NB4 (cell line): ENCODE measurements around the gene FOXL1.

Experiments
- DNase-seq: peaks from one replicate; pipeline ENCODE4 v3.0.0; 2010; ENCODE audit warnings: low read depth
- H3K4me3 ChIP-seq: one replicate; pipeline ENCODE4 v1.5.1; 2011; ENCODE audit warnings: mild to moderate bottlenecking, low read depth, low read length, moderate library complexity
- CTCF ChIP-seq: IDR thresholded peaks from one replicate; pipeline ENCODE4 v1.5.1; 2012; ENCODE audit warnings: low read depth, low read length
- MYC ChIP-seq: IDR thresholded peaks from 2 replicates; pipeline ENCODE4 v1.6.1; 2011; ENCODE audit warnings: low read depth, low read length
- POLR2A ChIP-seq: IDR thresholded peaks from 2 replicates; pipeline ENCODE4 v1.6.1; 2011; ENCODE audit warnings: mild to moderate bottlenecking; ENCODE audit not compliant: insufficient read length; ENCODE audit errors: extremely low read depth
- TF ChIP-seq, protein P1 (sequence below): IDR thresholded peaks from 2 replicates; pipeline ENCODE4 v1.6.1; 2011; ENCODE audit warnings: low read depth, low read length

The FOXL1 gene

GRCh38 chr16:86532526-86532815 is 45.9 kb upstream of the FOXL1 start:
- DNase-seq, result no peak
- no peak overlapping the region for H3K4me3 ChIP-seq
- TF ChIP-seq POLR2A, result no peak
- TF ChIP-seq CTCF, result no peak
- TF ChIP-seq MYC, result no peak
- TF ChIP-seq, protein P1, sequence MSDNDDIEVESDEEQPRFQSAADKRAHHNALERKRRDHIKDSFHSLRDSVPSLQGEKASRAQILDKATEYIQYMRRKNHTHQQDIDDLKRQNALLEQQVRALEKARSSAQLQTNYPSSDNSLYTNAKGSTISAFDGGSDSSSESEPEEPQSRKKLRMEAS, result no peak

- TF ChIP-seq POLR2A, result no peak
- no peak for DNase-seq
- no peak overlapping the region for H3K4me3 ChIP-seq
Measured at GRCh38 chr16:86533076-86533475, 45.3 kb upstream of the FOXL1 start.

GRCh38 chr16:86533767-86534351 is 44.5 kb upstream of the FOXL1 start:
- H3K4me3 ChIP-seq, result no peak overlapping the region
- TF ChIP-seq, protein P1, result no peak
- TF ChIP-seq POLR2A (no peak), CTCF (no peak), MYC (no peak)
- no peak for DNase-seq

- DNase-seq, result no peak
- no peak overlapping the region for H3K4me3 ChIP-seq
- no peak for TF ChIP-seq MYC
- no peak for TF ChIP-seq CTCF
- no peak for TF ChIP-seq POLR2A
- TF ChIP-seq, protein P1, result no peak
Measured at GRCh38 chr16:86534779-86535615, 43.4 kb upstream of the FOXL1 start.

DNA sequence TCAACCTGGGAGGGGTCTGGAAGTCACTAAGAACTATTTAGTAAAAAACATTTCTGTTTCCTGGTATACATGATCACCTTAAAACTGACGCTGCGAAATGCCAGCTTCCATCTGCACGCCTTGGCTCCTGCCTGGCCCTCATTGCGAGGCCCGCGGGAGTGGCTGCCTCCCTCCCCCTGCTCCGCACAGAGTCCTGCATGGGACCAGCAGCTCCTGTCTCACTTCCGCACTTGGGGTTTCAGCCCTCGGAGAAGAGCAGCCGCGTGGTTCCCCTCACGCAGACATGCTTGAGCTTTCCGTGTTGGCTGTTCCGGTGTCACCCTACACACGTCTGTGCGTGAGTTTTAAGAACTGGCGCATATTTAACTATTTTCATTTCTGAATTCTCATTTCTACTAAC is 41.7 kb upstream of the FOXL1 start:
- DNase-seq, result no peak
- TF ChIP-seq, protein P1, result no peak
- TF ChIP-seq CTCF, result no peak
- no peak for TF ChIP-seq MYC
- no peak for TF ChIP-seq POLR2A
- H3K4me3 ChIP-seq, result no peak overlapping the region

GRCh38 chr16:86537486-86537885 is 40.9 kb upstream of the FOXL1 start:
- TF ChIP-seq CTCF, result no peak
- TF ChIP-seq POLR2A, result no peak
- TF ChIP-seq, protein P1, result no peak
- no peak for TF ChIP-seq MYC
- DNase-seq, result no peak
- H3K4me3 ChIP-seq, result no peak overlapping the region
